AG10803 (cell line): ENCODE results near the gene AHNAK.
A peak's percentile ranks its signal among the peaks of the same experiment; 100 is the strongest.

Experiments
- DNase-seq: peaks from one replicate; pipeline ENCODE4 v3.0.0; 2010; ENCODE audit warnings: low read depth
- H3K4me3 ChIP-seq: 2 replicates; pipeline ENCODE4 v1.5.1; 2011; ENCODE audit warnings: mild to moderate bottlenecking, low read length, control low read depth
- TF ChIP-seq, protein P1 (sequence below): conservative IDR thresholded peaks from 2 replicates; pipeline ENCODE4 v1.5.1; 2011; ENCODE audit warnings: mild to moderate bottlenecking, low read length, control low read depth, inconsistent platforms

The AHNAK gene

DNA sequence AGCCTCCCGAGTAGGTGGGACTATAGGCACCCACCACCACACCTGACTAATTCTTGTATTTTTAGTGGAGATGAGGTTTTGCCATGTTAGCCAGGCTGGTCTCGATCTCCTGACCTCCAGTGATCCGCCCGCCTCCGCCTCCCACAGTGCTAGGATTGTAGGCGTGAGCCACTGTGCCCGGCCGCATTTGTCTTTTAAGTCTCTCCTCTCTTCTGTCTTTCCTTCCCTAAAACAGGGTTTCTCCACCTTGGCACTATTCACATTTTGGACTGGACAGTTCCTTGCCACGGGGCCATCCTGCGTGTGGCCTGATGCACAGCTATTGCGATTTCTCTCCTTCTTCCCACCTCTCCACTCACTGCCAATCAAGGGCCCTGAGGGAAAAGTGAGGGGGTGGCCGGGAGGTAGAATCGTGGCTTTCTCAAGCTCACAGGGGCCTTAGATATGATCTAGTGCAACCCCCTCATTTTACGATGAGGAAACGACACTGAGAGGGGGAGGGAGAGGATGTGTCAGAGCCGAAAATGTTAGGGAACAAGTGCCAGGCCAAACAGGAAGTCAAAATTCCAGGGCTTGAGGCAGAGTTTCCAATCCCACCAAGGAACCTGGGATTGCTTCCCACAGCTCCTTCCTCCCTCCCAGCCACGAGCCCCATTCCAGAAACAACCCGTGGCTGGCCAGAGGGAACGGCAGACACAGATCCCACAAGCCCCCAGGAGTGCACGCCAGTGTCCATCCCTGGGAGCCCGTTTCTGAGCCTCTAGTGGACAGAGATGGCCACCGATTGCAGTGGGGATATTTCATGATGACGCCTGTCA, 106.6 kb downstream of the AHNAK start:
- DNase-seq: peak; percentile 81
- TF ChIP-seq, protein P1, sequence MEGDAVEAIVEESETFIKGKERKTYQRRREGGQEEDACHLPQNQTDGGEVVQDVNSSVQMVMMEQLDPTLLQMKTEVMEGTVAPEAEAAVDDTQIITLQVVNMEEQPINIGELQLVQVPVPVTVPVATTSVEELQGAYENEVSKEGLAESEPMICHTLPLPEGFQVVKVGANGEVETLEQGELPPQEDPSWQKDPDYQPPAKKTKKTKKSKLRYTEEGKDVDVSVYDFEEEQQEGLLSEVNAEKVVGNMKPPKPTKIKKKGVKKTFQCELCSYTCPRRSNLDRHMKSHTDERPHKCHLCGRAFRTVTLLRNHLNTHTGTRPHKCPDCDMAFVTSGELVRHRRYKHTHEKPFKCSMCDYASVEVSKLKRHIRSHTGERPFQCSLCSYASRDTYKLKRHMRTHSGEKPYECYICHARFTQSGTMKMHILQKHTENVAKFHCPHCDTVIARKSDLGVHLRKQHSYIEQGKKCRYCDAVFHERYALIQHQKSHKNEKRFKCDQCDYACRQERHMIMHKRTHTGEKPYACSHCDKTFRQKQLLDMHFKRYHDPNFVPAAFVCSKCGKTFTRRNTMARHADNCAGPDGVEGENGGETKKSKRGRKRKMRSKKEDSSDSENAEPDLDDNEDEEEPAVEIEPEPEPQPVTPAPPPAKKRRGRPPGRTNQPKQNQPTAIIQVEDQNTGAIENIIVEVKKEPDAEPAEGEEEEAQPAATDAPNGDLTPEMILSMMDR: 0 out of 2 replicates have a peak, but pooled peaks have one; percentile 22
- peak overlapping the region; percentile 8; the same call in 1 of the 2 replicates for H3K4me3 ChIP-seq

DNA sequence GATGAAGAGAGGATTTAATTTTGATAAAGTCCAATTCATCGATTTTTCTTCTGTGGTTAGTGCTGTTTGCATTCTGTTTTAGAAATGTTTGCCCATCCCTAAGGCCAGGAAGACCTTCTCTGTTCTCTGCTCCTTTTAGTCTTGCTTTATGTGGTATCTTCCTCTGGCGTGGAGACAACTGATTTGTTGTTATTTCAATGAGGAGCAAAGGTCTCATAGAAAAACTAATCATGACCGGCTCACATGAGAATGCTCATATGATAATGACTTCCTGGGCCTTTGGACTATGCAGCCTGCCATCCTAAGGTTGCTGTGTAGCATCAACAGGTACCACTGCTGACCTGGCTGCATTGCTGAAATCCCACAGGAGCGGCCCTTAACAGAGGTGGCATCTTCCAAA, 108.0 kb downstream of the AHNAK start:
- TF ChIP-seq, protein P1: no peak
- no peak overlapping the region for H3K4me3 ChIP-seq

DNA sequence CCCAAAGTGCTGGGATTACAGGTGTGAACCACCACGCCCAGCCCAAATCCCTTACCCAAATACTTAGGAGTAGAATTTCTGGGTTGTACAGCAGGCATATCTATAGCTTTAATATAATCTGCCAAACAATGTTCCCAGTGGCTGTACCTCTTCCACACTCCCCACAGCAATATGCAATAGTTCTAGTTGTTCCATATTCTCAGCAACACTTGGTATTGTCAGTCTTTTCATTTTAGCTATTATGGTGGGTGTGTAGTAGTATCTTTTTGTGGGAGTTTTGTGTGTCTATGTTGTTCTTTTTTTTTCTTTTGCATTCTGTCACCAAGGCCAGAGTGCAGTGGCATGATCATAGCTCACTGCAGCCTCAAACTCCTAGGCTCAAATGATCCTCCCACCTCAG, 109.0 kb downstream of the AHNAK start:
- TF ChIP-seq, protein P1: no peak
- H3K4me3 ChIP-seq: no peak overlapping the region
- no peak for DNase-seq

More for the DNA sequence above, 108.0 kb downstream of the AHNAK start:
- DNase-seq: no peak

DNA sequence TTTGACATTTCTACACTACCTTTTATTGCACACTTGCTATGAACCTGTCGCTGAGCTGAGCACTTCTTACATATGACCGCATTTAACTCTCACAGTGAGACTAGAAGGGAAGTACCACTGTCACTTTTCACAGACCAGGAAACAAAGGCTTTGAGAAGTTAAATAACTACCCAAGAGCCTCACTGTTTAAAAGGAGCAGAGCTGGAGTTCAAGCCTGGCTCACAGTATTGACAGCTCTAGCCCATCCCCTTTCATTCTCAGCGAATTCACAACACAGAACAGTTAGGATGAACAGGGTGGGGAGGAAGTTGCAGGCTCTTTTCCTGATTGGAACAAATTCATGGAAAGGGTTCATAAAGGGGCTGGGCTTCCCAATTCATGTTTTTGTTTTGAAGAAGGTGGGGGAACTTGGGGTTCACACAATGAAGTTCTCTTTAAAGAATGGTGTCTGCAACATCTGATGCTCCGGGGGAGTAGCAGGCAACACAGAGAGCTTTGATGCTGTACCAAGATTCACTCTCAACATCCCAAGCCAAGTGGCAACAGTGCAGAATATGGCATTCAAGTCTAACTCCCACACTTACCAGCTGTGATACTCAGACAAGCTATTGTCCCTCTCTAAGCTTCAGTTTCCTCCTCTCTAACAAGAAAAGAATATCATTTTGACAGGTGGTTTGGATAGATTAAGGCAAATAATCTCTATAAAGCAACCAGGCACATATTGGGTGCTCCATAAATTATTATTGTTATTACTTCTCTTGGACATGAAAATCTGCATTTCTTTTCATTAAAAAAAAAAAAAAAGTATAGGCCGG, 110.6 kb downstream of the AHNAK start:
- TF ChIP-seq, protein P1: no peak
- no peak for DNase-seq
- no peak overlapping the region for H3K4me3 ChIP-seq

DNA sequence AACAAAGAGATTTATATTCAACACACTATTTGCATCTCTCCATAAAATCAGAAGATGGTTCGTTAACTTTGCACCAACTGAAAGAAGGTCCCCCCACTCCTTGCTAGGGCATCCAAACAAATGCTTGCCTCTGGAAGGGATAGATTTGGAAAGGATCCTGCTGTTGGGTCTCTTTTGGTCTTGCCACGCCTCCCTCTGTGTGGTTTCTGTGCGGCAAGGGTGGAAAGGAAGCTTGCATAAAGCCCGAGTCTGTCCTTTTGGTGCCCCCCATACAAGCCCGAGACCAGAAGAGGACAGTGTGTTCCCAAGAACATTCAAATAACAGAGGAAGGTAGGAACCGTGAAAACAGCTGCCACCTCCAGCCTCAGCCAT, 112.7 kb downstream of the AHNAK start:
- TF ChIP-seq, protein P1: no peak
- no peak overlapping the region for H3K4me3 ChIP-seq
- DNase-seq: no peak

DNA sequence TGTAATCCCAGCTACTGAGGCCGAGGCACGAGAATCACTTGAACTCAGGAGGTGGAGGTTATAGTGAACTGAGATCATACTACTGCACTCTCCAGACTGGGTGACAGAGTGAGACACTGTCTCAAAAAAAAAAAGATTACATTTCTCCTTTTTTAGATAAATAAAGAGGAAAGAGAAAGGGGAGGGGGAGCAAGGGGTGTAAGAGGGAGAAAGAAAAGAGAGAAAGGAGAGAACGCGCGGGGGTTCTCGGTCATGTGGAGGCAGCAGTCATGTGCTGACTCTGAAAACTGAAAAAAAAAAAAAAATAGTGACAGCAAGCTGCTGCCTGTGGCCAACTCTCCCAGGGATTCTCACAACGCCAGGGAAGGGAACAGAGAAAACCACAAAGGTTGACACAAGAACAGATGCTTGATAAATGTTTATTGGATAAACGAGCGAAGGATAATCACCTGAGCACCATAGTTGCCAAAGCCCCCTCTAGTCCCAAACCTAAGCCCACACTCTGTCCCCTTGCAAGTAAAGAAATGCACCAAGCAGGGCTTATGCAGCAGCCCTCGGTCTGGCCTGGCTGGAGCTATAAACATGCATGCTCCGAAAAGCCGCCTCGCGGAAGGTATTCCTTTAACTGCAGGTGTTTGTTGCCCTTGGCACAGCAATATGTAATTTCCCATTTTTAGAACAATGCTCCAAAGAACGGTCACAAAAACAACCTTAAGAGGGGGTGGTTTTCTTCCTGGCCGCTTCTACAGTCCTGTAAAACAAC, 113.3 kb downstream of the AHNAK start:
- no peak overlapping the region for H3K4me3 ChIP-seq
- TF ChIP-seq, protein P1: no peak
- DNase-seq: no peak
